NCI-H128 (cell line): ENCODE data around the gene EIF4A3.

Experiments used
- DNase-seq: peaks from one replicate; lab custom pipeline; 2025; ENCODE audit not compliant: unreplicated experiment; lab: John Stamatoyannopoulos, UW

The EIF4A3 gene

GRCh38 chr17:80137131-80137530, 9.8 kb downstream of the EIF4A3 start:
- DNase-seq, result no peak

GRCh38 chr17:80133626-80133970, 13.3 kb downstream of the EIF4A3 start:
- no peak for DNase-seq

GRCh38 chr17:80132906-80133625, 13.9 kb downstream of the EIF4A3 start:
- no peak for DNase-seq

- no peak for DNase-seq
These were observed 15.9 kb downstream of the EIF4A3 start for GRCh38 chr17:80130992-80131391.

GRCh38 chr17:80129006-80129565, 17.8 kb downstream of the EIF4A3 start:
- DNase-seq, result no peak

GRCh38 chr17:80126449-80126715, 20.5 kb downstream of the EIF4A3 start:
- DNase-seq, result no peak

GRCh38 chr17:80125656-80126448, 21.1 kb downstream of the EIF4A3 start:
- DNase-seq, result no peak

GRCh38 chr17:80124351-80124981, 22.5 kb downstream of the EIF4A3 start:
- no peak for DNase-seq

GRCh38 chr17:80123791-80124190, 23.1 kb downstream of the EIF4A3 start:
- DNase-seq, result no peak

- DNase-seq, result no peak
These were observed 23.9 kb downstream of the EIF4A3 start for GRCh38 chr17:80122926-80123505.

- DNase-seq, result no peak
These were observed 24.8 kb downstream of the EIF4A3 start for GRCh38 chr17:80122026-80122575.

GRCh38 chr17:80119839-80120238, 27.1 kb downstream of the EIF4A3 start:
- DNase-seq, result no peak

GRCh38 chr17:80119271-80119791, 27.6 kb downstream of the EIF4A3 start:
- no peak for DNase-seq

GRCh38 chr17:80118601-80119270, 28.2 kb downstream of the EIF4A3 start:
- no peak for DNase-seq

GRCh38 chr17:80117491-80118401, 29.2 kb downstream of the EIF4A3 start:
- DNase-seq, result no peak

GRCh38 chr17:80116921-80117380, 30.0 kb downstream of the EIF4A3 start:
- DNase-seq, result no peak

GRCh38 chr17:80116276-80116920, 30.5 kb downstream of the EIF4A3 start:
- no peak for DNase-seq

GRCh38 chr17:80115159-80115558, 31.8 kb downstream of the EIF4A3 start:
- no peak for DNase-seq

GRCh38 chr17:80114758-80115157, 32.2 kb downstream of the EIF4A3 start:
- DNase-seq, result no peak
